H1 (cell line): Measurements from ENCODE around the gene LTBP3. TPM values are rescaled to one million over a fixed set of nuclear protein-coding genes. Genes with fewer than 3 reads are reported as not detected.

Source experiments
- CTCF ChIA-PET: fragments of 300-600 bp; sonication (Branson Sonifier 250); formaldehyde crosslinking; loops from one replicate; lab custom pipeline; 2021; ENCODE audit not compliant: partially characterized antibody; lab: Charles Lee
- POLR2A ChIA-PET: fragments of 300-600 bp; sonication (Branson Sonifier 250); formaldehyde crosslinking; loops from one replicate; lab custom pipeline; 2021; ENCODE audit warnings: inconsistent platforms; ENCODE audit not compliant: partially characterized antibody; lab: Charles Lee
- DNase-seq, 2 experiments: peaks; one replicate each; pipeline versions ENCODE4 v3.0.0 to v3.0.0-alpha.2; 2010 to 2022; ENCODE audit warnings: low spot score in 2 of 2, low read depth in 1 of 2, mixed read lengths in 1 of 2
- FAIRE-seq: peaks from 2 replicates; lab custom pipeline; 2011; peaks lifted over from hg19 to GRCh38; lab: Jason Lieb, UNC
- H2AFZ ChIP-seq: 2 replicates; pipeline ENCODE4 v1.8.1; 2012; ENCODE audit warnings: low read length, inconsistent platforms
- H2AK5ac ChIP-seq: 2 replicates; pipeline ENCODE4 v1.6.1; 2013; ENCODE audit warnings: low read depth, low read length
- H2BK120ac ChIP-seq: replicated peaks from 2 replicates; pipeline ENCODE3; 2013; ENCODE audit warnings: low read depth, low read length, inconsistent platforms
- H2BK12ac ChIP-seq: 2 replicates; pipeline ENCODE4 v1.6.1; 2013; ENCODE audit warnings: low read depth, low read length
- H2BK15ac ChIP-seq: 2 replicates; pipeline ENCODE4 v1.6.1; 2013; ENCODE audit warnings: low read length
- H2BK20ac ChIP-seq: 2 replicates; pipeline ENCODE4 v1.6.1; 2013; ENCODE audit warnings: low read length
- H2BK5ac ChIP-seq: 2 replicates; pipeline ENCODE4 v1.6.1; 2013; ENCODE audit warnings: low read depth, low read length
- H3K14ac ChIP-seq: 2 replicates; pipeline ENCODE4 v1.6.1; 2013; ENCODE audit warnings: inconsistent platforms; ENCODE audit not compliant: insufficient read length
- H3K18ac ChIP-seq: 2 replicates; pipeline ENCODE4 v1.6.1; 2013; ENCODE audit warnings: low read length; ENCODE audit errors: extremely low read depth
- H3K23ac ChIP-seq: 2 replicates; pipeline ENCODE4 v1.6.1; 2013; ENCODE audit warnings: inconsistent platforms; ENCODE audit not compliant: insufficient read length
- H3K23me2 ChIP-seq: 2 replicates; pipeline ENCODE4 v1.6.1; 2013; ENCODE audit warnings: low read depth, low read length
- H3K27ac ChIP-seq: 2 replicates; pipeline ENCODE4 v1.6.1; 2011; ENCODE audit warnings: low read depth, low read length, inconsistent platforms
- H3K27me3 ChIP-seq, 4 experiments: replicated peaks in 1 of 4; 1 replicate in 1 of 4; 2 replicates in 3 of 4; pipeline versions ENCODE4 v1.6.1 to v1.8.1; 2011 to 2013; ENCODE audit warnings: low read length in 3 of 4, mild to moderate bottlenecking in 3 of 4, inconsistent platforms in 2 of 4, mixed read lengths in 2 of 4, moderate library complexity in 1 of 4; ENCODE audit not compliant: control insufficient read depth in 3 of 4, insufficient read depth in 3 of 4; ENCODE audit errors: extremely low read depth in 1 of 4
- H3K36me3 ChIP-seq, 4 experiments: 2 replicates each; pipeline versions ENCODE4 v1.6.1 to v1.8.1; 2011 to 2013; ENCODE audit warnings: mild to moderate bottlenecking in 4 of 4, low read length in 3 of 4, moderate library complexity in 2 of 4, control low read depth in 1 of 4, inconsistent platforms in 1 of 4; ENCODE audit not compliant: insufficient read depth in 4 of 4, control insufficient read depth in 2 of 4
- H3K4ac ChIP-seq: replicated peaks from 2 replicates; pipeline ENCODE3; 2013; ENCODE audit warnings: low read length, low read depth, mixed read lengths, inconsistent platforms; ENCODE audit not compliant: insufficient read length
- H3K4me1 ChIP-seq, 4 experiments: replicated peaks in 1 of 4; 1 replicate in 1 of 4; 2 replicates in 3 of 4; pipeline versions ENCODE4 v1.6.1 to v1.8.1; 2011 to 2013; ENCODE audit warnings: low read length in 3 of 4, inconsistent platforms in 2 of 4, mixed read lengths in 1 of 4; ENCODE audit not compliant: insufficient read depth in 4 of 4, control insufficient read depth in 3 of 4
- H3K4me2 ChIP-seq, 2 experiments: 2 replicates each; pipeline versions ENCODE4 v1.6.1 to v1.8.1; 2011 to 2013; ENCODE audit warnings: low read depth in 2 of 2, low read length in 2 of 2, control low read depth in 1 of 2, inconsistent platforms in 1 of 2, mild to moderate bottlenecking in 1 of 2; ENCODE audit not compliant: insufficient read depth in 1 of 2
- H3K4me3 ChIP-seq, 4 experiments: fragments of 200-600, 300-600 bp in 1 of 4; sonication (generic), shearing (Covaris generic), sonication (Bioruptor Twin) in 1 of 4; 2 replicates each; pipeline versions ENCODE4 v1.5.1 to v1.8.1; 2011 to 2016; ENCODE audit warnings: low read length in 4 of 4, low read depth in 3 of 4, control low read depth in 2 of 4, inconsistent platforms in 2 of 4, mild to moderate bottlenecking in 2 of 4, mixed read lengths in 1 of 4, moderate library complexity in 1 of 4; ENCODE audit not compliant: insufficient read depth in 2 of 4; ENCODE audit errors: extremely low read depth in 1 of 4
- H3K56ac ChIP-seq: replicated peaks from 2 replicates; pipeline ENCODE3; 2013; ENCODE audit warnings: low read depth, mild to moderate bottlenecking, mixed read lengths, low read length, inconsistent platforms; ENCODE audit not compliant: insufficient read length
- H3K79me1 ChIP-seq: 2 replicates; pipeline ENCODE4 v1.6.1; 2013; ENCODE audit warnings: low read depth, low read length, control low read depth
- H3K79me2 ChIP-seq, 2 experiments: 2 replicates each; pipeline versions ENCODE4 v1.6.1 to v1.8.1; 2012 to 2013; ENCODE audit warnings: low read length in 2 of 2, mild to moderate bottlenecking in 2 of 2, inconsistent platforms in 1 of 2; ENCODE audit not compliant: insufficient read depth in 2 of 2, control insufficient read depth in 1 of 2
- H3K9ac ChIP-seq, 4 experiments: replicated peaks in 1 of 4; 1 replicate in 1 of 4; 2 replicates in 3 of 4; pipeline versions ENCODE4 v1.6.1 to v1.8.1; 2011 to 2013; ENCODE audit warnings: low read depth in 3 of 4, low read length in 3 of 4, control low read depth in 2 of 4, mild to moderate bottlenecking in 2 of 4, moderate library complexity in 2 of 4, inconsistent platforms in 1 of 4; ENCODE audit errors: extremely low read depth in 1 of 4
- H3K9me3 ChIP-seq, 2 experiments: 2 replicates each; pipeline versions ENCODE4 v1.6.1 to v1.8.1; 2012 to 2013; ENCODE audit warnings: mild to moderate bottlenecking in 2 of 2, moderate library complexity in 2 of 2, control low read depth in 1 of 2, inconsistent platforms in 1 of 2, low read depth in 1 of 2, low read length in 1 of 2, mixed read lengths in 1 of 2; ENCODE audit not compliant: insufficient read depth in 2 of 2
- H4K20me1 ChIP-seq, 2 experiments: replicated peaks in 1 of 2; 2 replicates each; pipeline versions ENCODE3 to v1.8.1; 2011 to 2013; ENCODE audit warnings: inconsistent platforms in 2 of 2, low read length in 2 of 2, mild to moderate bottlenecking in 1 of 2; ENCODE audit not compliant: insufficient read depth in 2 of 2, control insufficient read depth in 1 of 2
- H4K5ac ChIP-seq: 2 replicates; pipeline ENCODE4 v1.6.1; 2013; ENCODE audit warnings: low read length, low read depth, mixed read lengths, inconsistent platforms; ENCODE audit not compliant: insufficient read length
- H4K8ac ChIP-seq: 2 replicates; pipeline ENCODE4 v1.8.0; 2013; ENCODE audit warnings: mild to moderate bottlenecking, moderate library complexity, low read length, inconsistent platforms; ENCODE audit not compliant: insufficient read depth; ENCODE audit errors: extremely low read depth
- H4K91ac ChIP-seq: replicated peaks from 2 replicates; pipeline ENCODE3; 2013; ENCODE audit warnings: low read length, mixed read lengths, inconsistent platforms; ENCODE audit not compliant: insufficient read length
- BCL11A ChIP-seq, 2 experiments: IDR thresholded peaks; one replicate each; pipeline ENCODE4 v1.6.1; 2011; ENCODE audit warnings: low read depth in 2 of 2, low read length in 2 of 2, mild to moderate bottlenecking in 2 of 2
- CEBPB ChIP-seq: IDR thresholded peaks from 2 replicates; pipeline ENCODE4 v1.6.1; 2012; ENCODE audit warnings: low read depth, low read length
- NRF1 ChIP-seq: IDR thresholded peaks from 2 replicates; pipeline ENCODE4 v1.6.1; 2011; ENCODE audit warnings: mild to moderate bottlenecking, low read depth, low read length, improper control_type of control experiment
- RFX5 ChIP-seq: IDR thresholded peaks from 2 replicates; pipeline ENCODE4 v1.6.1; 2011; ENCODE audit warnings: low read depth, low read length, improper control_type of control experiment, borderline replicate concordance
- TCF12 ChIP-seq: IDR thresholded peaks from 2 replicates; pipeline ENCODE4 v1.6.1; 2011; ENCODE audit warnings: low read depth, mild to moderate bottlenecking, low read length
- WGBS, 2 experiments: shearing (Covaris generic) in 1 of 2; methylation state at CpG; one replicate each; pipeline versions ENCODE4 v1.1.6 to v1.1.7; 2013 to 2015; ENCODE audit warnings: low lambda C conversion rate in 2 of 2, mixed read lengths in 2 of 2, inconsistent platforms in 1 of 2, low coverage in 1 of 2, missing lambda C conversion rate in 1 of 2; ENCODE audit not compliant: insufficient replicate concordance in 2 of 2, insufficient coverage in 1 of 2, insufficient read length in 1 of 2; ENCODE audit errors: extremely low coverage in 1 of 2, missing lambda C conversion rate in 1 of 2; 5-methylcytosine and 5-hydroxymethylcytosine counted together
- polyA plus RNA-seq, 7 experiments: library from polyadenylated mRNA; depleted of rRNA in 3 of 7; stranded (reverse) in 5 of 7; unstranded in 2 of 7; fragments of >200 nt in 5 of 7; fragments of 200-250 nt in 2 of 7; gene quantifications; 1 replicate in 5 of 7; 2 replicates in 1 of 7; 4 replicates in 1 of 7; pipeline versions ENCODE4 v1.2.1 to v1.2.3, GENCODE V29; 2011 to 2013; ENCODE audit warnings: missing spikeins in 2 of 7, mixed read lengths in 2 of 7
- total RNA-seq: library from RNA; stranded (reverse); fragmentation: NEBNext Ultra II Directional; extraction: Animal tissue kit (Norgen Biotek cat#: 25700); gene quantifications from 2 replicates; pipeline ENCODE4 v1.2.1, GENCODE V29; 2021
- TF ChIP-seq, protein P1 (sequence below): IDR thresholded peaks from 2 replicates; pipeline ENCODE4 v1.6.1; 2011; ENCODE audit warnings: low read depth, mild to moderate bottlenecking, low read length; ENCODE audit not compliant: insufficient read depth
- TF ChIP-seq, protein P2 (sequence below): IDR thresholded peaks from 2 replicates; pipeline ENCODE4 v1.6.1; 2011; ENCODE audit warnings: low read length, improper control_type of control experiment

The LTBP3 gene
- total and polyA plus RNA-seq, 2 of the 8 experiments (the other 6 are each of a cell fraction or from before 2014, with no cell fraction given), result 12.8 to 17.8 TPM

DNA sequence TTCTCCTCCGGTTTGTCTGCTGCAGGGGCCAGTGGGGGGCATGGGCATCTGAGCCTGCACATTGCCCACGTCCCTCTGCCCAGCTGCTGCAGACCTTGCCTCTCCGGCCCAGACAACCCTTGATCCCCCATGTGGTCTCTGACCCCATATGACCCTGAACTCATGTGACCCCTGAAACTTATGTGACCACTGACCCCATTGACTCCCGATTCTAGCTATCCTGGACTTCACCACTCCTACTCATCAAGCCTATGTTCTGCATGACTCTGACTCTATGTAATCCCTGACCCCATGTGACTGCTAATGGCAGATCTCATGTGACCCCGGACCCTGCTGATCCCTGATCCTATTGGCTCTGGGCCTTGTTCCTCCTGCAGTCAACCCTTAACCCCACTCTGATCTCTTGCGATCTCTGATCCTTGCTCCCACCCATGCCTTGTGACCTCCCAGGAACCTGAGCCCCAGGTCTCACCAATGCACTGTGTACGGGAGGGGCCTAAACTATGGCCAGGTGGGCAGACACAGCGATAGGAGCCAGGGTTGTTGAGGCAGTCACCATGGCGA lies 5.7 kb downstream of the LTBP3 start:
- Histone ChIP-seq H3K79me2 (no peaks in the 10 kb centered on the region), H2BK12ac (peak overlapping the region; percentile 4; the same call in 1 of the 2 replicates), H3K56ac (no peak overlapping the region), H4K20me1 (peaks cover 0 to 2% of the 10 kb centered on the region in 2 experiments), H3K36me3 (no peaks in the 10 kb centered on the region), H3K9me3 (no peaks in the 10 kb centered on the region), H3K4ac (no peak overlapping the region), H3K9ac (no peak overlapping the region), H3K14ac (no peak overlapping the region), H3K4me3 (no peak overlapping the region), H4K8ac (no peak overlapping the region; the same call in 1 of the 2 replicates), H3K27me3 (peaks cover 2 to 40% (median 27%) of the 10 kb centered on the region in 4 experiments; a peak in 6 of 7 replicates), H3K23ac (no peak overlapping the region), H3K18ac (no peak overlapping the region), H2BK5ac (0 out of 2 replicates have a peak overlapping the region, but pooled peaks have one; percentile 31), H3K4me2 (peak overlapping the region in 1 of 2 experiments; percentile 57; a peak in 2 of 4 replicates), H3K27ac (no peak overlapping the region), H2AFZ (no peak overlapping the region), H3K79me1 (no peaks in the 10 kb centered on the region), H2BK120ac (no peak overlapping the region), H3K23me2 (peaks cover 7% of the 10 kb centered on the region; the same call in 1 of the 2 replicates), H4K91ac (no peak overlapping the region), H2AK5ac (no peak overlapping the region), H2BK15ac (peak overlapping the region; percentile 2), H4K5ac (no peak overlapping the region), H2BK20ac (peak overlapping the region; percentile 34; the same call in 1 of the 2 replicates), H3K4me1 (peaks cover 0 to 38% (median 28%) of the 10 kb centered on the region in 4 experiments; a peak in 6 of 7 replicates)
- CTCF ChIA-PET, result interaction anchor here (0.6 to 6.9 kb wide), 20 partner anchors 7 to 728 kb away, joined by 3 to 78 read pairs (median 6); partner anchors contain the start of genes CCDC85B, EHBP1L1, FAM89B and KCNK7
- no peak for FAIRE-seq
- POLR2A ChIA-PET, result interaction anchor here (0.6 to 3.0 kb wide), 9 partner anchors 11 to 472 kb away, joined by 3 to 22 read pairs (median 6); partner anchors contain the start of genes FAM89B, MALAT1 and SCYL1
- 73% methylated on average over 9 of the region's 9 CpGs; no CpG with 5 or more reads in 1 of the 2 experiments for WGBS, 2 experiments
- DNase-seq, result no peak
- no peak for TF ChIP-seq NRF1
- TF ChIP-seq, protein P1, sequence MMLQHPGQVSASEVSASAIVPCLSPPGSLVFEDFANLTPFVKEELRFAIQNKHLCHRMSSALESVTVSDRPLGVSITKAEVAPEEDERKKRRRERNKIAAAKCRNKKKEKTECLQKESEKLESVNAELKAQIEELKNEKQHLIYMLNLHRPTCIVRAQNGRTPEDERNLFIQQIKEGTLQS, result 0 out of 2 replicates have a peak, but pooled peaks have one; percentile 10
- no peak for TF ChIP-seq RFX5
- TF ChIP-seq BCL11A (IDR thresholded peaks at IDR 0.05; ENCODE audit: low read depth in 2 of 2, low read length in 2 of 2), result no peak
- no peak for TF ChIP-seq TCF12
- TF ChIP-seq, protein P2, sequence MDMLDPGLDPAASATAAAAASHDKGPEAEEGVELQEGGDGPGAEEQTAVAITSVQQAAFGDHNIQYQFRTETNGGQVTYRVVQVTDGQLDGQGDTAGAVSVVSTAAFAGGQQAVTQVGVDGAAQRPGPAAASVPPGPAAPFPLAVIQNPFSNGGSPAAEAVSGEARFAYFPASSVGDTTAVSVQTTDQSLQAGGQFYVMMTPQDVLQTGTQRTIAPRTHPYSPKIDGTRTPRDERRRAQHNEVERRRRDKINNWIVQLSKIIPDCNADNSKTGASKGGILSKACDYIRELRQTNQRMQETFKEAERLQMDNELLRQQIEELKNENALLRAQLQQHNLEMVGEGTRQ, result peak; percentile 73
- no peak for TF ChIP-seq CEBPB
